NCI-H2196 (cell line): ENCODE data around the gene MEA1.

Source experiments
- DNase-seq: peaks from one replicate; lab custom pipeline; 2025; ENCODE audit not compliant: unreplicated experiment; lab: John Stamatoyannopoulos, UW

The MEA1 gene

DNA sequence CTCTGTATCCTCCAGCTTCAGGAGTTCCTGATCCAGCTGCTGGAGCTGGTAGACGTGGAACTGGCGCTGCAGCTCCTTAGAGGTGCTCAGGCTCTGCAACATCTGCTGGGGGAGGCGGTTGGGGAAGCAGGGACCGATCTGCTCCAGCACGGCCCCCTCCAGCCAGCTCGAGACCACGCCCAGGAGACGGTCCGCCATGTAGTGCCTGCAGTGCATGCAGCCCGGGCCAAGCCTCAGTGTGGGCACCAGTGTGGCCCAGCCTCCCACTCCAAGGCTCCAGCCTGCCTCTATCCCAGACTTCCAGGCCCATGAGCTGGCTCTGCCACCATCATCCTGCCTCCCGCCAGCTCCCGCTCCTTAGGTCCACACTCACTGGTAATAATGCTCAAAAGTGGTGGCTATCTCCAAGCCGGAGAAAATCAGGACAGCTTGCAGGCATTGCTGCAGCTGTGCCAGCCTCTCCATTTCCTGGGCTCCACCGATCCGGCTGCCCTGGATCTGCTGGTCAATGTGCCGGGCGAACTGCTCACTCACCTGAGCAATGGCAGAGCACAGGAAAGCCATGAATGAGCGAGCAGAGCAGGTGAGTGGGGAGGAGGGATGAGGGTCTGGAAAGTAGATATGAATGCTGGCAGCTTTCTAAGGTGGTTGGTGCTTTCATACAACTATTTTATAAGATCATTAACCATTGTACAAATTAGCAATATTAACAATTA lies 27.0 kb upstream of the MEA1 start:
- no peak for DNase-seq

- DNase-seq = no peak
Observed at GRCh38 chr6:43038727-43039126, 25.0 kb upstream of the MEA1 start.

DNA sequence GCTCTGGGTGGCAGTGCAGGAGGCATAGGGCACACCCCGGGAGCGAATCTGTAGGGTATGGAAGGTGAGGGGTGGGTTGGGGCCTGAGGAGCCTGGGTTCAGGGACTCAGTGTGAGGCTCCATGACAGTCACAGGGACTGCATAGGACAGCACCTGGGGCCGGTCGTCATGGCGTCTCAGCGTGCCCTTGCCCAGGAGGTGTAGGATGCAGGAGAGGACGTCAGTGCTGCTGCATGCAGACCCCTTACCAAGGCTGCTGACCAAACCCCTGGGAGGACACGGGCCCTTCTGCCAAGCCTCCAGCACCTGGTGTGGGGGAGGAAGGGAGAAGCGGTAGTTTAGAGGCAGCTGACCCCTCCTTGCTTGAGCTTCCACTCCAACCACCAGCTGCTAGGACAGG lies 24.0 kb upstream of the MEA1 start:
- no peak for DNase-seq

GRCh38 chr6:43037197-43037596 lies 23.5 kb upstream of the MEA1 start:
- no peak for DNase-seq

- no peak for DNase-seq
Observed at GRCh38 chr6:43036712-43037111, 23.0 kb upstream of the MEA1 start.

- DNase-seq = no peak
Observed at GRCh38 chr6:43035495-43036194, 21.9 kb upstream of the MEA1 start.

GRCh38 chr6:43034190-43034525 lies 20.4 kb upstream of the MEA1 start:
- DNase-seq = no peak

- DNase-seq = no peak
Observed at GRCh38 chr6:43033496-43034189, 19.9 kb upstream of the MEA1 start.

GRCh38 chr6:43032326-43032725 lies 18.6 kb upstream of the MEA1 start:
- DNase-seq = no peak

DNA sequence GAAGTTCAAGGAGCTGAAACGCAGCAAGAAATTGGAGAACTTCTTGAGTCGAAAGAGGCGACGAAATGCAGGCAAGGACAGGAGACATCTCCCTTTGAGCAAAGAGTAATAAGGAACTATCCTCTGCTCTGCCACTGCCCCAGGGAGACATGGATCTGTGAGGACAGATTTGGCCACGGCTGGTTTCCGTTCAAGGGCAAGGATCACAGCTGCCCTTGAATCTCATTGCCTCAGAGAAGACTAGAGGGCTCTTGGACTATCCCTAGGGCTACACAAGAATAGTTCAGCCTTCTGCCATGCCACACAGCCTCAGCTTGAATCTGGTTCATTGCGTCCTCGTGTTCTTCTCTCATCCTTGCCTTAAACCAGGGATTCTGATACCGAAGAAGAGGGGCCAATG lies 15.4 kb upstream of the MEA1 start:
- no peak for DNase-seq

GRCh38 chr6:43026365-43026764 lies 12.6 kb upstream of the MEA1 start:
- DNase-seq = no peak

GRCh38 chr6:43024436-43024835 lies 10.7 kb upstream of the MEA1 start:
- DNase-seq = no peak

DNA sequence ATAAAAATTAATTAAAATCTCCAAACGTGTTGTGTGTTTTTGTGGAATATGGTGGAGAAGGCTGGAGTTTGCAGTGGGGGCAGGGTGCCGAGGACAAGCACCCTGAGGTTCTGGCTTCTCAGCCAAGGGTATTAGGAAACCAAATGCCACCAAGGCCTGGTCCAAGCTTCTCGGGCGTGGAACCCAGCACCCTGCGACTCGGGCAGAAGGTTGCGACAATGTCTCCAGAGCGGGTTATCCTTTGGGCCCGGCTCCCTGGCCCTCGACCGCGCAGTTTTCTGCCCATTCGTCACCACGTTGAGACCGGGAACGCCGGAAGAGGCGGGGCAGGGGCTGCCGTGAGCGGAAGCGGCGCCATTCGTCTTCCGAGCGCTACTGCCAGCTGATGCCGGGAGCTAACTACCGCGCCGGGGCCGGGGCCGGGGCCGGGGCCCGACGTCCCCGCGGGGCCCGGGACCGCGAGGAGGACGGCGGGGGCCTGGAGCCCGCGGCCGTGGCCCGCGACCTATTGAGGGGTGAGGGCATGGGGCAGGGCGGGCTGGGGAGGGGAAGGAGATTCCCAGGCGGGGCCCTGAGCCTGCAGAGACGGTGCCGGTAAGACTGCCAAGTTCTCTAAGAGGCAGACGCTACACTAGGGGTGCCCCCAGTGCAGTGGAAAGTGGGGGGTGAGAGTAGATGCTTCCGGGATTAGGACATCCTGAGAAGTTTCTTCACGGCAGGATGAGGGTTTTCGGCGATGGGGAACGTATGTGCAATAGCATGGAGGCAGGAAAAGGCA lies 7.7 kb upstream of the MEA1 start, which contains the start of gene RRP36:
RRP36 (plus strand) TSS at position 354 of the 778 bp plus-strand sequence; CDS start at position 386, 32 bp downstream.
- peak; percentile 87 for DNase-seq

DNA sequence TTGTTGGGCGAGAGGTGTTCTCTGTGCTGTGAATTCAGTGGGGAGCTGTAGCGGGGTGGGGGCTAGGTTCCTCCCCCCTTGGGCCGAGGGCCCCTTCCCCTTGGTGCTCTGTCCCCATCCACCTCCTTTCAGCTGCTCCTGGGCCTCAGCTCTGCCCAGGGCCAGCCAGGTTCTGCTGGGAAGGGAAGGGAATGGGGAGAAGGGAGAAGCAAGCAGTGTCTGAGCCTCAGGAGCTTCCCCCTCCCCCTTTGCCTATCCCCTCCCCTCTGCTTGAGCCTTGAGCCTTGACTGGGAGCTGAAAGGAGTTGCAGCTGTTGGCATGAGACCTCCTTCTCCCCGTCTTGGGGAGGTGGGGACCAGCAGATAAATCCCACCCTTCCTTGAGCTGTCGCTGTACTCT lies 7.1 kb upstream of the MEA1 start:
- DNase-seq = no peak

DNA sequence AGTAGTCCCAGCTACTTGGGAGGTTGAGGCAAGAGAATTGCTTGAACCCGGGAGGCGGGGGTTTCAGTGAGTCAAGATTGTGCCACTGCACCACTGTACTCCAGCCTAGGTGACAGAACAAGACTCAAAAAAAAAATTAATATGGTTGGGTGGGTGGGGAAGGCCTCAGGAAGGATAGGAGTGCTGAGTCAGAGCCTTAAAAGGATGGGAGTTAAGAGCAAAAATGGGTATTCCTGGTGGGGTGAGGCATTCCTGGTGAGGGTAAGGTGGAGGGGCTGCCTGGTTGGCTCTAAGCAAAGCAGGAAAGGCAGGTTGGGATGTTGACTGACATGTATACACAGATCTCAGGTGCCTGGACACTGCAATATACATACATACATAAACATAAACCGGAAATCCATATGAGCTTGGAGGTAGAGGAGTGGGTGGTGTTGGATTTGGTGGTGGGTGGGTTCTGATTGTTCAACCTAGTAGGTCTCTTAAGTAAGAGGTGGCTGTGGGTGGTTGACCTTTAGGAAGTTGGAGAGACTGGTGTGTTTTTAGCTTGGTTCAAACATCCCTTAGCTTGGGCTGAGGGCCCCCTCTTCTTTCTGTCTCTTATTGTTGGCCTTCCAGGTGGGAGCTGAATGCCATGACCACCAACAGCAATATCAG lies 6.4 kb upstream of the MEA1 start:
- DNase-seq = no peak

DNA sequence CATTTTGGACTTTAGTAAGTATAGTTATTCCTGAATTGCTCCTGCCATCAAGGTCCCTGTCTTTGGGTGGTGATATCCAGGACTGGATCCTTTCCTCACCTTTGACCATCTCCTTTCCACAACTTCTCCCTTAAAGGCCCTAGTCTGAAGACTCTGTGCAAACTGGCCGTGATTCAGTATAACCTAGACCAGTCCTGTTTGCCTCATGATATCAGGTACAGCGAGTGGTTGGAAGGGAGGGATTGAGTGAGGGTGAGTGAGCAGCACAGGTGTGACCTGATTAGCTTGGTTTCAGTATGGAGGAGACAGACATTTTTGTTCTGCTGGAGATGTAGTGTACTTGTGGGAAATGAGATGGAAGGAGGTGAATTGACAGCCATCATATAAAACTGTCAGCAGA lies 5.4 kb upstream of the MEA1 start:
- DNase-seq = no peak

DNA sequence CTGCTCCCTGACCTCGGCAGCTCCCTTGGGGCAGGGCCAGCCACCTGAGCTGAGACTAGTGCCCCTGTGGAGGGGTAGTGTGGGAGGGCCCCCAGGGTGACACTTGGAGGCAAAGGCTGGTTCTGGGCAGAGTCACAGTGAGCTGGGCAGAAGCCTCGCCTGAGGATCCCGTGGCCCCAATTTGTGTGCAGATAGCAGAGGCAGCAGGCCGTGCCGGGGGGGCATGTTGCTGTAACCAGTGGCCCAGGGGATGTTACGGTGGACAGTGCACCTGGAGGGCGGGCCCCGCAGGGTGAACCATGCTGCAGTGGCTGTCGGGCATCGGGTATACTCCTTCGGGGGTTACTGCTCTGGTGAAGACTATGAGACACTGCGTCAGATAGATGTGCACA lies 3.2 kb upstream of the MEA1 start:
- DNase-seq = no peak

- no peak for DNase-seq
Observed at GRCh38 chr6:43016176-43016942, 2.6 kb upstream of the MEA1 start.

GRCh38 chr6:43014434-43014909 lies 726 bp upstream of the MEA1 start:
- DNase-seq = no peak
